PC-3 (cell line): Measurements from ENCODE around the gene SEPTIN5. TPM values are rescaled to one million over a fixed set of nuclear protein-coding genes. Genes with fewer than 3 reads are reported as not detected.

Source experiments
- ATAC-seq: fragments of 200-7000 bp; cut with Tn5 transposase; 2 replicates; pipeline ENCODE4 v1.9.1; 2020; ENCODE audit warnings: mild to moderate bottlenecking, moderate library complexity
- BruUV-seq: library from RNA; stranded (reverse); fragments of 400-500 nt; replicated peaks from 2 replicates; lab custom pipeline; 2021; lab: Mats Ljungman, UMichigan
- CTCF ChIA-PET: fragments of 300-600 bp; sonication (Branson Sonifier 250); formaldehyde crosslinking; loops from one replicate; lab custom pipeline; 2022; ENCODE audit warnings: antibody characterized with exemption; lab: Charles Lee
- POLR2A ChIA-PET: fragments of 300-600 bp; sonication (Branson Sonifier 250); formaldehyde crosslinking; loops from one replicate; lab custom pipeline; 2022; ENCODE audit warnings: antibody characterized with exemption; ENCODE audit not compliant: unreplicated experiment; lab: Charles Lee
- DNase-seq: peaks from one replicate; pipeline ENCODE4 v3.0.0-alpha.2; 2015
- H2AFZ ChIP-seq: fragments of 300-600 bp; sonication (generic); 2 replicates; pipeline ENCODE4 v1.6.0; 2016; ENCODE audit warnings: antibody characterized with exemption, low read length
- H3F3A ChIP-seq: fragments of 300-600 bp; sonication (generic); one replicate; pipeline ENCODE4 v1.6.0; 2017; ENCODE audit warnings: antibody characterized with exemption, low read length, control low read depth, mild to moderate bottlenecking; ENCODE audit not compliant: unreplicated experiment
- H3K27ac ChIP-seq: fragments of 300-600 bp; sonication (generic); 2 replicates; pipeline ENCODE4 v1.5.1; 2016; ENCODE audit warnings: mild to moderate bottlenecking, low read length
- H3K27me3 ChIP-seq: fragments of 300-600 bp; sonication (generic); 2 replicates; pipeline ENCODE4 v1.6.1; 2016; ENCODE audit warnings: low read length, mixed read lengths
- H3K36me3 ChIP-seq: fragments of 300-600 bp; sonication (generic); 2 replicates; pipeline ENCODE4 v1.6.1; 2016; ENCODE audit warnings: low read depth, mixed run types, low read length, mixed read lengths
- H3K4me1 ChIP-seq: fragments of 300-600 bp; sonication (generic); 2 replicates; pipeline ENCODE4 v1.5.1; 2016; ENCODE audit warnings: low read length; ENCODE audit not compliant: insufficient read depth
- H3K4me2 ChIP-seq: fragments of 300-600 bp; sonication (generic); 2 replicates; pipeline ENCODE4 v1.6.0; 2016; ENCODE audit warnings: low read length
- H3K4me3 ChIP-seq: fragments of 300-600 bp; sonication (generic); 2 replicates; pipeline ENCODE4 v1.5.1; 2016; ENCODE audit warnings: mild to moderate bottlenecking, low read length, mixed read lengths
- H3K79me2 ChIP-seq: fragments of 300-600 bp; sonication (generic); 2 replicates; pipeline ENCODE4 v1.6.1; 2017; ENCODE audit warnings: low read length, mixed read lengths
- H3K9ac ChIP-seq: fragments of 300-600 bp; sonication (generic); 2 replicates; pipeline ENCODE4 v1.6.0; 2016; ENCODE audit warnings: mild to moderate bottlenecking, low read length
- H3K9me2 ChIP-seq: fragments of 300-600 bp; sonication (generic); replicated peaks from 2 replicates; pipeline ENCODE4 v1.6.1; 2016; ENCODE audit warnings: mixed run types, low read length, mixed read lengths
- H3K9me3 ChIP-seq: fragments of 300-600 bp; sonication (generic); 2 replicates; pipeline ENCODE4 v1.6.1; 2016; ENCODE audit warnings: low read length, mixed read lengths
- H4K20me1 ChIP-seq: fragments of 300-600 bp; sonication (generic); 2 replicates; pipeline ENCODE4 v1.6.1; 2016; ENCODE audit warnings: low read length, mixed read lengths
- CTCF ChIP-seq: fragments of 300-600 bp; sonication (generic); conservative IDR thresholded peaks from 2 replicates; pipeline ENCODE4 v1.5.1; 2017; ENCODE audit warnings: antibody characterized with exemption, low read depth, mild to moderate bottlenecking, low read length
- EZH2 ChIP-seq: fragments of 300-600 bp; sonication (generic); IDR thresholded peaks from one replicate; pipeline ENCODE4 v1.6.1; 2017; ENCODE audit warnings: antibody characterized with exemption, mild to moderate bottlenecking, low read length; ENCODE audit not compliant: unreplicated experiment
- EZH2phosphoT487 ChIP-seq: fragments of 300-600 bp; sonication (generic); IDR thresholded peaks from 2 replicates; pipeline ENCODE4 v1.6.1; 2018; ENCODE audit warnings: mild to moderate bottlenecking, antibody characterized with exemption, low read length, borderline replicate concordance
- intact Hi-C: fragments of 100-400 bp; cut with micrococcal nuclease; formaldehyde crosslinking; loops from 2 replicates; pipeline ENCODE4 v1.9.0; 2023
- total RNA-seq: library from RNA; depleted of rRNA; stranded (reverse); fragments of >200 nt; gene quantifications from 2 replicates; pipeline ENCODE4 v1.2.3, GENCODE V29; 2014

Gene SEPTIN5
- total RNA-seq, 1 experiment from 2014 or later, result 27.5 TPM

- Histone ChIP-seq H3K79me2 (peaks cover 32% of the 10 kb centered on the region), H3K9me2 (no peaks in the 10 kb centered on the region), H2AFZ (no peak overlapping the region), H3K27me3 (no peaks in the 10 kb centered on the region), H3K4me3 (no peak overlapping the region), H3K27ac (no peak overlapping the region), H4K20me1 (no peaks in the 10 kb centered on the region), H3K4me2 (no peak overlapping the region), H3F3A (no peaks in the 10 kb centered on the region), H3K9ac (no peak overlapping the region), H3K9me3 (no peaks in the 10 kb centered on the region), H3K36me3 (no peaks in the 10 kb centered on the region), H3K4me1 (peaks cover 7% of the 10 kb centered on the region; the same call in 1 of the 2 replicates)
- intact Hi-C loops, result loop anchor here (10.0 kb wide), 1 partner anchor 89 kb away; the partner anchor contains the start of genes GNB1L and RTL10
- BruUV-seq, result no TSS peak
- ATAC-seq (no peak), DNase-seq (no peak)
- ChIA-PET POLR2A (no interaction called here), CTCF (no interaction called here)
- TF ChIP-seq EZH2phosphoT487, result no peak
- no peak for TF ChIP-seq EZH2
- no peak for TF ChIP-seq CTCF
Observed at GRCh38 chr22:19765477-19766239, 51.4 kb downstream of the SEPTIN5 start.

- H4K20me1 ChIP-seq, result no peaks in the 10 kb centered on the region
- peaks cover 7% of the 10 kb centered on the region; the same call in 1 of the 2 replicates for H3K4me1 ChIP-seq
- no peaks in the 10 kb centered on the region for H3F3A ChIP-seq
- no peaks in the 10 kb centered on the region for H3K36me3 ChIP-seq
- DNase-seq (no peak), ATAC-seq (no peak)
- ChIA-PET POLR2A (no interaction called here), CTCF (no interaction called here)
- H3K27ac ChIP-seq, result no peak overlapping the region
- no TSS peak for BruUV-seq
- no peaks in the 10 kb centered on the region for H3K27me3 ChIP-seq
- no peak overlapping the region for H3K9ac ChIP-seq
- no peaks in the 10 kb centered on the region for H3K9me2 ChIP-seq
- H3K4me2 ChIP-seq, result no peak overlapping the region
- no peak overlapping the region for H2AFZ ChIP-seq
- intact Hi-C loops, result loop anchor here (10.0 kb wide), 1 partner anchor 89 kb away; the partner anchor contains the start of genes GNB1L and RTL10
- H3K79me2 ChIP-seq, result peaks cover 30% of the 10 kb centered on the region
- H3K9me3 ChIP-seq, result no peaks in the 10 kb centered on the region
- TF ChIP-seq CTCF (no peak), EZH2phosphoT487 (no peak), EZH2 (no peak)
- H3K4me3 ChIP-seq, result no peak overlapping the region
Observed at GRCh38 chr22:19766240-19766510, 51.9 kb downstream of the SEPTIN5 start.
